KOPT-K1 (cell line): ENCODE data around the gene PDXK.
"Not testable (repeated sequence)": the region's sequence is repeated elsewhere in the genome, so short reads cannot be mapped to it uniquely, and the experiment has no call there.

Experiments used
- H3K27ac ChIP-seq: fragments of 200-600 bp; sonication (generic); 2 replicates; pipeline ENCODE4 v1.5.1; 2016; ENCODE audit warnings: antibody characterized with exemption, mild to moderate bottlenecking, low read depth, low read length; ENCODE audit not compliant: poor library complexity, severe bottlenecking
- H3K36me3 ChIP-seq: fragments of 200-600 bp; sonication (generic); 2 replicates; pipeline ENCODE4 v1.5.1; 2017; ENCODE audit warnings: antibody characterized with exemption, mild to moderate bottlenecking, low read length, moderate library complexity; ENCODE audit not compliant: insufficient read depth
- H3K9me3 ChIP-seq: fragments of 200-600 bp; sonication (generic); 2 replicates; pipeline ENCODE4 v1.5.1; 2017; ENCODE audit warnings: antibody characterized with exemption, low read length, mild to moderate bottlenecking; ENCODE audit not compliant: insufficient read depth, poor library complexity, severe bottlenecking

Gene PDXK

DNA sequence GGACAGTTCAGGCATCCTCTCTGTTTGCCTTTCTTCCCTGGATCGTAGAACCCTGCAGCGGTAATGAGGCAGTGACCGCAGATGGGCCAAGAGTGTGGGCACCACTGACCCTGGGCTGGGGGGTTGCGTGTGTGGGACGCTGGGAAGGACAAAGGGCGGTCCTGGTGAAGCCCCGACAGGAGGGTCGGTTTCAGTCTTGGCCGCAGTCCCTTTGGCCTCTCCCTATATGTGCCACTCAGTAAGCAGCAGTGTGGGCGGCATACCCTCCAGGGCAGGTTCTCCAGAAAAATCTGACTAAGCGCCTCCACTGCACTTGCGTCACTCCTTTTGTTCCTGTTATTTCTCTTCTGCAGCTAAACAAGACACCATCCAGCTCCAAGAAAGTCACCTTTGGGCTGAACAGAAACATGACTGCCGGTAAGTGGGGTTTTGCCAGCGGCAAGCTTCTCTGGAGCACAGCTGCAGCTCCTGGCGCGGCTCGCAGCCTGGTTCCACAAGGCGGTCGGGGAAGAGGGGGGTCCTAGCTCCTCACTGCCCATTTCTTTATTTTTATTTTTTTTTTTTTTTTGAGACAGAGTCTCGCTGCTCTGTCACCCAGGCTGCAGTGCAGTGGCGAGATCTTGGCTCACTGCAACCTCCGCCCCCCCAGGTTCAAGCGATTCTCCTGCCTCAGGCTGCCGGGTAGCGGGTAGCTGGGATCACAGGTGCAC lies 27.7 kb upstream of the PDXK start:
- no peak overlapping the region for H3K27ac ChIP-seq
- H3K9me3 ChIP-seq: no peaks in the 10 kb centered on the region
- peaks cover 99% of the 10 kb centered on the region for H3K36me3 ChIP-seq

DNA sequence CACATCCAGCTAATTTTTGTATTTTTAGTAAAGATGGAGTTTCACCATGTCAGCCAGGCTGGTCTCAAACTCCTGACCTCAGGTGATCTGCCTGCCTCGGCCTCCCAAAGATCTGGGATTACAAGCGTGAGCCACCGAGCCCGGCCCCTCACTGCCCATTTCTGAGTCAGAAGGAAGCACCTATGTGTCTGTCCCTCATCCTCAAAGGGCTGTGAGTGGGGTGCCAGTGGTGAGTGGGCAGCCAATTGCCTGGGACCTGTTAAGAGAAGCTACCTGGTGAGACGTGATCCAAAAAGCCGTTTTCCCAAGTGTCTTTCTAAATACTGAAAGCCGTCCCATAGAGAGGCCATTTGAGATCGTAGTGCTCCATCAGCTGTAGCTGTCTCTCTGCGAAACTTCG lies 27.1 kb upstream of the PDXK start:
- Histone ChIP-seq H3K27ac (no peak overlapping the region), H3K36me3 (peaks cover 99% of the 10 kb centered on the region), H3K9me3 (no peaks in the 10 kb centered on the region)

DNA sequence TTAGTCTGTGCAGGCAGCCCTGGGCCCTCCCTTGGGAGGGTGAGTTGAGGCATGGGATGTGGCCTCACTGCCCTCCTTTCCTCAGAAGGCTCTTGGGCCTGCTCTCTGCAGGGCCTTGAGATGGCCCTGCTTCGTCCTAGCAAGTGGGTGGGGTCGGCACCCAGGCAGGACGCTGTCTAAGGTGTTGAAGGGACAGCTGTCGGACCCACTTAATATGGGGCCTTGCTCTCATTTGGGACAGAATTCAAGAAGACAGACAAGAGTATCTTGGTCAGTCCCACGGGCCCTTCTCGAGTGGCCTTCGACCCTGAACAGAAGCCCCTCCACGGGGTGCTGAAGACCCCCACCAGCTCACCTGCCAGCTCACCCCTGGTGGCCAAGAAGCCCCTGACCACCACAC lies 26.0 kb upstream of the PDXK start:
- Histone ChIP-seq H3K36me3 (peaks cover 90% of the 10 kb centered on the region), H3K27ac (no peak overlapping the region), H3K9me3 (no peaks in the 10 kb centered on the region)

DNA sequence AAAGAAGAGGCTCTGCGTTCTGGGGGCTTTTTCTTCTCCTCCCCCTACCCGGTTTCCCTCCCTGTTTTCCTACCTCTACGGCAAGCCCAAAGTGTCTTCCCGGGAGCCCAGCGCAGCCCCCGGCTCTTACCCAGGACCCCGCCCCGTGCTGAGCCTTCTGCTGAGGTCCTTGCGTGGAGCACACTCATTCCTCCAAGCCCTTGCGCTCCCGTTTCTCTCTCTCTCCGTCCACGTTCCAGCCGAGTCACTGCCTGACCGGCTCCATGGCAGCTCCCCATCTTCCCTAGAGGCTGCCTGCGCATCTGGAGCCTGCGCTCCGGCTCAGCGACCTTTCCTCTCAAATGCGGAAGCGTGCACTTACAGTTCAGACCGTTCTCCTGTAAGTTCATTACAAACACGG lies 24.9 kb upstream of the PDXK start:
- Histone ChIP-seq H3K9me3 (no peaks in the 10 kb centered on the region), H3K36me3 (peaks cover 80% of the 10 kb centered on the region)

DNA sequence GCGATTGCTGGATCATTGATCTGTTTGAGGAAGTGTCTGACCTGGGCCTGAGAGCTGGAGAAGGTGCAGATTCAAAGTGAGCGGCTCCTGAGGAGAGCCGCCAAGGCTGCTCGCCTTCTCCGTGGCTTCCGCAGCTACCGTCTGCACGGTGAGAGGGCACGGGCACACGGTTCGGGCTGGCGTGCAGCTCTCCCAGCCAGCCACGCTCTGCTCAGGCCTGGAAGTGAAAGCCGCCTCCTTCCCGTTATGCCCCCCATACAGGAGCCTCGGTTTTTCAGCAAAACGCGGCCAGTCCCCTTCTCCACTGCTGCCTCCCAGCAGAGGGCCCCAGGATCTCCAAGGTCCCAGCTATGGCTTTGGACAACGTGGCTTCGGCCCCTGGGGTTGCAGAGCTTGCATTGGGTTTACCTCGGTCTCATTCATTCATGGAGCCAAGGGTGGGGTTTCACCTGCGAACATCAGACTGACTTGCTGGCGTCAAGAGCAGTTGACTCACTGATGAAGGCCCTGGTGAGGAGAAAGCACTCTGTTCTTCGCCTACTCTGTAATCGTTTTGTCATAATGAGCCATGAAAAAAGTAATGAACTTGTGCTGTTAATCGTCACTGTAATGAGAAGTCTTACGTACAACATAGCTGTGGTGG lies 24.4 kb upstream of the PDXK start:
- Histone ChIP-seq H3K9me3 (no peaks in the 10 kb centered on the region), H3K27ac (no peak overlapping the region), H3K36me3 (peaks cover 74% of the 10 kb centered on the region)

More for the DNA sequence above, 24.9 kb upstream of the PDXK start:
- no peak overlapping the region for H3K27ac ChIP-seq

DNA sequence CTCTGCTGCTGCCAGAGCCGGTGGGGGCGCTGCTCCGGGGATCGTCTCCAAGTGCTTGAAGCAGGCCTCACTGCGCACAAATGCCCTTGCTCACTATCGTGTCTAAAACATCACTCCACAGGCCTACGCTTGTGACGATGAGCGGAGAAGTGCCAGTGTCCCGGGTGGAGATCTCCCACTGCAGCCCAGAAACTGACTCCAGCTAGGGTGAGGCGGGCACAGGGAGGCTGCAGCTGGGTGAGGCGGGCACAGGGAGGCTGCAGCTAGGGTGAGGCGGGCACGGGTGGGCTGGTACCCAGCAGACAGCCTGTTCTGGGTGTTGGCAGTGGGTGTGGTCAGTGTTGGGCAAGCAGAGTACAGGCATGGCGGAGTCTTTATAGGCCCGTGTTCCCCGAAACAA lies 22.7 kb upstream of the PDXK start:
- H3K36me3 ChIP-seq: peaks cover 58% of the 10 kb centered on the region
- no peak overlapping the region for H3K27ac ChIP-seq
- H3K9me3 ChIP-seq: no peaks in the 10 kb centered on the region

DNA sequence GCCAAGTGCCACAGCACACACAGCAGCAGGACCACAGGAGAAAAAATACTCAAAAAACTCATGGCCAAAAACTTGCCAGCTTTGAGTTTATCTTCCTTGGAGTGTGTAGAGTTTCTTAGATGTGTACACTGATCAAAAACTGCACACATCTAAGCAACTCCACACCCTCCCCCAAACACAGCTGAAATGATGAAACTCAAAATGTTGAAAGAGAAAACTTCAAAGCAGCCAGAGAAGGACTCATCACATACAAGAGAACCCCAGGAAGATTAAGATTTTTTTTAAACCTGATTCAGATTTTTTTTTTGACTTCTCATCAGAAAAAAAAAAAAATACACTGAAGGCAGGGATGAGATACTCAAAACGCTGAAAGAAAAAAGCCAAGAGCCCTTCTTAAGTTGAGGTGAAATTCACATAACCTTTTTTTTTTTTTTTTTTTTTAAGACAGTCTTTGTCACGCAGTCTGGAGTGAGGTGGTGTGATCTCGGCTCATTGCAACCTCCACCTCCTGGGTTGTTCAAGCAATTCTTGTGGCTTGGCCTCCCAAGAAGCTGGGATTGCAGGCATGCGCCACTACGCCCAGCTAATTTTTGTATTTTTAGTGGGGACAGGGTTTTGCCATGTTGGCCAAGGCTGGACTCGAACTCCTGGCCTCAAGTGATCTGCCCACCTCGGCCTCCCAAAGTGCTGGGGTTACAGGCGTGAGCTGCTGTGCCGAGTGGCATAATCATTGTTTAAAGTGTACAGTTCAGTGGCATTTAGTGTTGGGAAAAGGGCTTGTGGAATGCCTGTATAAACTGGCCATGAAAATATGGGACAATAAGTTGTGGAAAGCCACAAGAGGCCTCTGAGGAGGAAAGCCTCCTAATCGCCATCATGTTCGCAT lies 20.9 kb upstream of the PDXK start:
- Histone ChIP-seq H3K36me3 (peaks cover 41% of the 10 kb centered on the region), H3K27ac (no peak overlapping the region), H3K9me3 (no peaks in the 10 kb centered on the region)

DNA sequence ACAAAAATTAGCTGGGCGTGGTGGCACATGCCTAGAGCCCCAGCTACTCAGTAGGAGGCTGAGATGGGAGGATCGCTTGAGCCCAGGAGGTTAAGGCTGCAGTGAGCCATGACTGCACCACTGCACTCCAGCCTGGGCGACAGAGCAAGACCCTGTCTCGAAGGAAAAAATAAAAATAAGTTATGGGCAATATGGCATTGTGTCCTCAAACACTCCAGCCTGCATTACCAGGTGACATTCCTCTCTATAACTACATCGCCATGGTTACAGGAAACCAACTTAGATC lies 19.5 kb upstream of the PDXK start:
- H3K36me3 ChIP-seq: peaks cover 26% of the 10 kb centered on the region
- H3K27ac ChIP-seq, H3K9me3 ChIP-seq: not testable (repeated sequence)

DNA sequence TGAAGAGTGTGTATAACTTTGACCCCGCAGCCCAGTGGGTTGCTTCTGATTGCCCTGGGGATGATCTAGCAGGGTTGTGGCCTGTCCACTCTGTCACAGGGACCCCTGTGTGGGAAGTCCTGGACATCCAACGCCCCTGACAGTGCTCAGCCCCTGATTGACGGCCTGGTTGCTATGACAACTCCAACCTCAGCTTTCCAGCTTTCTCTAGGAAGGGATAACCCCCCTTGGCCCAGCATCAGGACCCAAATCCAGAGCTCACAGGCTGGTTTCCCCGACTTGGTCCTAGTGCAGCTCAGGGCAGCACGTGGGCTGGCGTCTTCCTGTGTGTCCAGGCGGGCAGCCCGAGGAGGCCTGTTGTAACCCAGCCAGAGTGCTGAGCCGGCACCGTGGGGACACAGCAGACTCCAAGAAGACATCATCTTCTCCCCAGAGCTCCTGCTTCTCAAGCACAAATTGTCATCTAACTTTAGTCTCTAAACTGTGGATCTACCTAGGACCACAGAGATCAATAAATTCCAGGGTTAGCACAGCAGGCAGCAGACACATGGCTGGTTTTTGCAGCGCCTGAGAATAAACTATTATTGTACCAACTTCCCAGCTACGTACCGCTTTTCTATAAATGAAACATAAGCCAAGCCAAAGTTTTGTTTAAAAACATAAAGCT lies 18.9 kb upstream of the PDXK start:
- Histone ChIP-seq H3K36me3 (peaks cover 20% of the 10 kb centered on the region), H3K27ac (no peak overlapping the region), H3K9me3 (no peaks in the 10 kb centered on the region)

DNA sequence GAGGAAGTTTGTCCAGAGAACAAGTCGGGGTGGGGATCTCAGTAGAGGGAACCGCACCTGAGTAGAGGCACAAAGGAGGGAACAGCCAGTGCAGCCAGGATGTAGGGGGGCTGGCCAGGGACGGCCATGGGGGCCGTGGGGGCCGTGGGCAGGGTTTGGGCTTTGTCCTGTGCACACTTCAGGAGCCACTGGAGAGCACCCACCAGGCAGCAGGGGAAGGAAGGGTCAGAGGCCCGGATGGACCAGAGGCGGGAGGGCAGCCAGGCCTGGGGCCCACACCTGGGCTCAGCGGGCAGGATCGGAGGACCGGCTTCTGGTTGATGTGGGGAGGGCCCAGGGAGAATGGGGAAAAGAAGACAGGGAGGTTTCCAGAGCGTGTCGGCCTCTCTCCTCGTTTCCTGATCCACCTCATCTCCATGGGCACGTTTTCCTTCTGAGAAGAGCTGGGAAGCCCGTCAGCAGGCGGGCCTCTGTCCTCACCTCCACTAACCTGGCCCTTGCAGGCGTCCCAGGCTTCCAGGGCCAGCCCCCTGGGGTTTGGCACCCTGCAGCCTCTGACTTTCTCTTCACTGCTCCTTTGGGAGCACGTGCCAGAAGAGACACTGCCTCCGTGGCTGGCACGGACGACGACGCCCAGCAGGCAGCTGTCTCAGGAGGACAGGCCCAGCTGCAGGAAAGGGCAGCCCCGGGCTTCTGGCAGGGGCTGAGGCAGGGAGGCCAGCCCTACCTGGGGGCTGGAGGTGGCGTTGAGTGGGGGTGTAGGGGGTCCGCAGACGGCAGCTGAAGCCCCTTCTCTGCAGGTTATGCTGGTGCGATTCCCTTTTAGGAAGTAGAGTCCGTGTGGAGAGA lies 16.8 kb upstream of the PDXK start:
- Histone ChIP-seq H3K27ac (no peak overlapping the region), H3K36me3 (no peaks in the 10 kb centered on the region), H3K9me3 (no peaks in the 10 kb centered on the region)

DNA sequence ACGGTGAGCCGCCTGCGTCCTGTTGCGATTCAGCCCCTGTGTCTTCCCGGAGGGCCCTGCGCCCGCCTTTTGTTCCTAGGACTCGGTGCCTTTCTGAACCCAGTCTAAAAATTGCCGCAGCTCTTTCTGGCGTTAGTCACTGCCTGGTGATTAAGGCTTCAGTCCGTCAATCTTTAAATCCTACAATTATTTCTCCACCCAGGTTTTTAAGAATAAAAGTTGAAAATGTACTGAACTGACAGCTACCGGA lies 16.2 kb upstream of the PDXK start:
- no peaks in the 10 kb centered on the region for H3K9me3 ChIP-seq
- no peaks in the 10 kb centered on the region for H3K36me3 ChIP-seq
- H3K27ac ChIP-seq: no peak overlapping the region

DNA sequence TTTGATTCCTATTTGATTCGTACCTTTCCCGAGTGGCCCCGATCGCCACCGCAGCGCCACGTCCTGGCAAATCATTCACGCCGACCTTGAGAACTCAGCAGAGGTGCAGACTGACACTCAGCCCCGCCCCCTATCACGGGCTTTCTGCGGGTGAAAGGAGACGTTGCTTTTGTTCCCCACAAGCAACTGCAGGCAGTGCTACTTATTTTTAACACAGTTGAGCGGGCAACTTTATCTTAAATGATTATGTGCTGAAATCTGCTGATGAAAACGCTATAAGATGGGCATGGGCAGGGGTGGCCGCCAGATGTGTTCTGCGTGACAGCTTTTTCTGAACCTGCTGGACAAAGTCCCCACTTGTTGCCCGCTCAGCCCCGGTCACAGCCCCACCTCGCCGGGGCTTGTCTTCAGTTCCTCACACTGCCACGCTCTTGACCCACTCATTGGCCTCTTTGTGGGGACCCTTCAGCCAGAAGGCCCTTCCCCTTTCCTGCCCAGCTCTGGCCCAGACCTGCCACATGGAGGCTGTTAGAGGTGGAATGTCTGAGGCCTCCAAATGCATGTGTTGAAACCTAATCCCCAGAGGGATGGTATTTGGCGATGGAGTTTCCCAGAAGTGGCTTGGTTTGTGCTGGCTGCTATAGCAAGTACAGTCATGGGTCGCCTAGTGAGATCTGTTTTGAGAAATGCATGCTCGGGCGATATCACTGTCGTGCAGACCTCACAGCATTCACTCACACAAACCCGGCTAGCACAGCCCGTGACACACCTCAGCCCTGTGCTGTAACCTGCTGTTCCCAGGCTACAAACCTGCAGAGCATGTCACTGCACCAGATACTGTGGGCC lies 15.7 kb upstream of the PDXK start:
- H3K36me3 ChIP-seq: no peaks in the 10 kb centered on the region
- H3K27ac ChIP-seq: no peak overlapping the region
- no peaks in the 10 kb centered on the region for H3K9me3 ChIP-seq

DNA sequence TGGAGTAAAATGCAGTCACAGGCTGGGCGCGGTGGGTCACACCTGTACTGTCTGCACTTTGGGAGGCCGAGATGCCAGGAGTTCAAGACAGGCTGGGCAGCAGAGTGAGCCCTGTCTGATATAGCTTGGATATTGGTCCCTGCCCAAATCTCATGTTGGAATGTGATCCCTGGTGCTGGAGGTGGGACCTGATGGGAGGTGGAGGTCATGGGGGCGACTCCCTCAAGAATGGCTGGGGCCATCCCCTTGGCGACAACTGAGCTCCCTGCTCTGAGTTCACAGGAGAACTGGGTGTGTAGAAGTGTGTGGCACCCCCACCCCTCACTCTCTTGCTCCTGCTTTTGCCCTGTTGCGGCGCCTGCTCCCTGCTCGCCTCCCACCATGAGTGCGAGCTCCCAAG lies 11.5 kb upstream of the PDXK start:
- Histone ChIP-seq H3K36me3 (no peaks in the 10 kb centered on the region), H3K27ac (no peak overlapping the region), H3K9me3 (no peaks in the 10 kb centered on the region)

DNA sequence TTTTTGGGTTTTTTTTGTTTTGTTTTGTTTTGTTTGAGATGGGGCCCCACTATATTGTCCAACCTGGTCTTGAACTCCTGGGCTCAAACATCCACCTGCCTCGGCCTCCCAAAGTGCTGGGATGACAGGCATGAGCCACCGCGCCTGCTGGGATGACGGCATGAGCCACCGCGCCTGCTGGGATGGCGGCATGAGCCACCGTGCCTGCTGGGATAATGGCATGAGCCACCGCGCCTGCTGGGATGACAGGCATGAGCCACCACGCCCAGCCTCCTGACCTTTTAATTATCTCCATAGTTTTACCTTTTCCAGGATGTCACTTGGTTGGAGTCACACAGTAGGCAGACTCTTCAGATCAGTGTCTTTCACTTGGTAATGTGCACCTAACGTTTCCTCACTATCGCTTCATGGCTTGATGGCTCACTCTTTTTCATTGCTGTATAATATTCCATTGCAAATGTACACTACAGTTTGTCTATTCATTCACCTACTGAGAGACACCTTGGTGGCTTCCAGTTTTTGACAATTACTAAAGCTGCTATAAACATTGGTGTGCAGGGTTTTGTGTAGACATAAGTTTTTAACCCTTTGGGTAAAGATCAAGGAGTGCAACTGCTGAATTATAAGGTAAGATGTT lies 10.1 kb upstream of the PDXK start:
- Histone ChIP-seq H3K27ac (no peak overlapping the region), H3K9me3 (no peaks in the 10 kb centered on the region)

More for the DNA sequence above, 10.1 kb upstream of the PDXK start:
- H3K36me3 ChIP-seq: no peaks in the 10 kb centered on the region
